HUES64 (cell line): ENCODE measurements around the gene PRL.
A peak's percentile ranks its signal among the peaks of the same experiment; 100 is the strongest.

Experiments
- H3K27ac ChIP-seq: 2 replicates; pipeline ENCODE4 v1.7.0; 2013; ENCODE audit warnings: low read depth, low read length, inconsistent platforms
- H3K27me3 ChIP-seq: 2 replicates; pipeline ENCODE4 v1.6.1; 2013; ENCODE audit warnings: mild to moderate bottlenecking, low read length; ENCODE audit not compliant: insufficient read depth
- H3K36me3 ChIP-seq: 2 replicates; pipeline ENCODE4 v1.6.1; 2013; ENCODE audit warnings: mild to moderate bottlenecking, low read length; ENCODE audit not compliant: insufficient read depth
- H3K4me1 ChIP-seq: 2 replicates; pipeline ENCODE4 v1.6.1; 2013; ENCODE audit warnings: mild to moderate bottlenecking, low read length, moderate library complexity; ENCODE audit not compliant: insufficient read depth
- H3K4me3 ChIP-seq: 2 replicates; pipeline ENCODE4 v1.5.1; 2013; ENCODE audit warnings: mild to moderate bottlenecking, low read length, moderate library complexity
- H3K9ac ChIP-seq: 2 replicates; pipeline ENCODE4 v1.6.1; 2013; ENCODE audit warnings: mild to moderate bottlenecking, low read depth, low read length
- H3K9me3 ChIP-seq: 2 replicates; pipeline ENCODE4 v1.6.1; 2013; ENCODE audit warnings: low read depth, low read length; ENCODE audit not compliant: insufficient read depth
- WGBS: fragments of 150-250, 120-280 bp; methylation state at CpG from one replicate; pipeline ENCODE4 v1.1.7; 2013; ENCODE audit warnings: missing lambda C conversion rate; 5-methylcytosine and 5-hydroxymethylcytosine counted together

PRL gene

GRCh38 chr6:22322103-22323030 lies 25.5 kb upstream of the PRL start:
- no peaks in the 10 kb centered on the region for H3K36me3 ChIP-seq
- peaks cover 5% of the 10 kb centered on the region for H3K9me3 ChIP-seq
- H3K4me3 ChIP-seq = no peak overlapping the region
- WGBS = 83% methylated on average over 7 of the region's 7 CpGs
- H3K4me1 ChIP-seq = peaks cover 3% of the 10 kb centered on the region; the same call in 1 of the 2 replicates
- no peak overlapping the region for H3K9ac ChIP-seq
- no peak overlapping the region for H3K27ac ChIP-seq
- no peaks in the 10 kb centered on the region for H3K27me3 ChIP-seq

- H3K9ac ChIP-seq = no peak overlapping the region
- no peak overlapping the region for H3K4me3 ChIP-seq
- H3K27me3 ChIP-seq = no peaks in the 10 kb centered on the region
- WGBS = 86% methylated on average over 1 of the region's 1 CpG
- H3K4me1 ChIP-seq = peaks cover 3% of the 10 kb centered on the region; the same call in 1 of the 2 replicates
- H3K27ac ChIP-seq = no peak overlapping the region
- peaks cover 5% of the 10 kb centered on the region for H3K9me3 ChIP-seq
- H3K36me3 ChIP-seq = no peaks in the 10 kb centered on the region
Measured at GRCh38 chr6:22320750-22321149, 23.9 kb upstream of the PRL start.

GRCh38 chr6:22318404-22318803 lies 21.6 kb upstream of the PRL start:
- Histone ChIP-seq H3K27me3 (no peaks in the 10 kb centered on the region), H3K4me3 (no peak overlapping the region), H3K9ac (no peak overlapping the region), H3K27ac (no peak overlapping the region), H3K36me3 (no peaks in the 10 kb centered on the region), H3K4me1 (peaks cover 3% of the 10 kb centered on the region; the same call in 1 of the 2 replicates), H3K9me3 (peaks cover 21% of the 10 kb centered on the region)
- 88% methylated on average over 22 of the region's 22 CpGs for WGBS

- no peaks in the 10 kb centered on the region for H3K27me3 ChIP-seq
- no peak overlapping the region for H3K9ac ChIP-seq
- H3K36me3 ChIP-seq = no peaks in the 10 kb centered on the region
- peaks cover 53% of the 10 kb centered on the region for H3K9me3 ChIP-seq
- 81% methylated on average over 2 of the region's 2 CpGs for WGBS
- no peaks in the 10 kb centered on the region for H3K4me1 ChIP-seq
- peak overlapping the region; percentile 80; the same call in 1 of the 2 replicates for H3K27ac ChIP-seq
- no peak overlapping the region for H3K4me3 ChIP-seq
Measured at GRCh38 chr6:22313796-22314195, 17.0 kb upstream of the PRL start.

- no peak overlapping the region for H3K27ac ChIP-seq
- H3K27me3 ChIP-seq = no peaks in the 10 kb centered on the region
- 100% methylated on average over 1 of the region's 2 CpGs for WGBS
- H3K9me3 ChIP-seq = peaks cover 46% of the 10 kb centered on the region
- no peaks in the 10 kb centered on the region for H3K4me1 ChIP-seq
- no peaks in the 10 kb centered on the region for H3K36me3 ChIP-seq
- no peak overlapping the region for H3K9ac ChIP-seq
- H3K4me3 ChIP-seq = no peak overlapping the region
Measured at GRCh38 chr6:22308939-22309338, 12.1 kb upstream of the PRL start.

- 94% methylated on average over 3 of the region's 3 CpGs for WGBS
Measured at GRCh38 chr6:22306741-22307466, 10.1 kb upstream of the PRL start.

GRCh38 chr6:22302838-22303237 lies 6.0 kb upstream of the PRL start:
- no peak overlapping the region for H3K9ac ChIP-seq
- no peaks in the 10 kb centered on the region for H3K27me3 ChIP-seq
- no peaks in the 10 kb centered on the region for H3K36me3 ChIP-seq
- peaks cover 7% of the 10 kb centered on the region; the same call in 1 of the 2 replicates for H3K4me1 ChIP-seq
- WGBS = 83% methylated on average over 1 of the region's 1 CpG
- no peak overlapping the region for H3K27ac ChIP-seq
- H3K9me3 ChIP-seq = no peaks in the 10 kb centered on the region
- no peak overlapping the region for H3K4me3 ChIP-seq

More at GRCh38 chr6:22306741-22307466, 10.1 kb upstream of the PRL start:
- Histone ChIP-seq H3K9ac (no peak overlapping the region), H3K27ac (no peak overlapping the region), H3K9me3 (peaks cover 26% of the 10 kb centered on the region), H3K4me1 (no peaks in the 10 kb centered on the region), H3K36me3 (no peaks in the 10 kb centered on the region), H3K27me3 (no peaks in the 10 kb centered on the region), H3K4me3 (no peak overlapping the region)

GRCh38 chr6:22300273-22300998 lies 3.6 kb upstream of the PRL start:
- Histone ChIP-seq H3K9me3 (no peaks in the 10 kb centered on the region), H3K36me3 (no peaks in the 10 kb centered on the region), H3K9ac (no peak overlapping the region), H3K27me3 (no peaks in the 10 kb centered on the region), H3K27ac (no peak overlapping the region), H3K4me1 (peaks cover 7% of the 10 kb centered on the region; the same call in 1 of the 2 replicates), H3K4me3 (no peak overlapping the region)
- 92% methylated on average over 4 of the region's 4 CpGs for WGBS

- H3K9me3 ChIP-seq = no peaks in the 10 kb centered on the region
- H3K9ac ChIP-seq = no peak overlapping the region
- no peaks in the 10 kb centered on the region for H3K36me3 ChIP-seq
- H3K4me3 ChIP-seq = no peak overlapping the region
- H3K27ac ChIP-seq = no peak overlapping the region
- H3K4me1 ChIP-seq = peaks cover 7% of the 10 kb centered on the region; the same call in 1 of the 2 replicates
- 79% methylated on average over 1 of the region's 1 CpG for WGBS
- H3K27me3 ChIP-seq = no peaks in the 10 kb centered on the region
Measured at GRCh38 chr6:22298475-22298890, 1.6 kb upstream of the PRL start.

GRCh38 chr6:22296067-22296466 lies 769 bp downstream of the PRL start:
- H3K4me3 ChIP-seq = no peak overlapping the region
- H3K27me3 ChIP-seq = no peaks in the 10 kb centered on the region
- peaks cover 7% of the 10 kb centered on the region; the same call in 1 of the 2 replicates for H3K4me1 ChIP-seq
- H3K9me3 ChIP-seq = no peaks in the 10 kb centered on the region
- WGBS = 100% methylated on average over 1 of the region's 1 CpG
- H3K27ac ChIP-seq = no peak overlapping the region
- H3K9ac ChIP-seq = no peak overlapping the region
- no peaks in the 10 kb centered on the region for H3K36me3 ChIP-seq
